Panc1 (cell line): ENCODE results near the gene MAPKBP1. TPM values are rescaled to one million over a fixed set of nuclear protein-coding genes. Genes with fewer than 3 reads are reported as not detected.

Source experiments
- ATAC-seq: fragments of 200-7000 bp; cut with Tn5 transposase; 2 replicates; pipeline ENCODE4 v1.9.1; 2020; ENCODE audit warnings: mild to moderate bottlenecking, moderate library complexity
- BruUV-seq: library from RNA; stranded (reverse); fragments of 400-500 nt; replicated peaks from 2 replicates; lab custom pipeline; 2021; lab: Mats Ljungman, UMichigan
- CTCF ChIA-PET: fragments of 300-600 bp; sonication (Branson Sonifier 250); formaldehyde crosslinking; loops from one replicate; lab custom pipeline; 2022; ENCODE audit warnings: antibody characterized with exemption; lab: Charles Lee
- POLR2A ChIA-PET: fragments of 300-600 bp; sonication (Branson Sonifier 250); formaldehyde crosslinking; loops from one replicate; lab custom pipeline; 2022; ENCODE audit warnings: antibody characterized with exemption; lab: Charles Lee
- DNase-seq: peaks from one replicate; pipeline ENCODE4 v3.0.0-alpha.2; 2010; ENCODE audit warnings: low read depth, low spot score
- H3K27ac ChIP-seq: 2 replicates; pipeline ENCODE4 v1.5.1; 2011; ENCODE audit warnings: mild to moderate bottlenecking, low read length, inconsistent platforms
- H3K27me3 ChIP-seq: fragments of 200-500 bp; sonication (Bioruptor generic); 2 replicates; pipeline ENCODE4 v1.6.0; 2014; ENCODE audit warnings: low read length, inconsistent platforms; ENCODE audit not compliant: control insufficient read depth, insufficient read depth
- H3K36me3 ChIP-seq: fragments of 200-500 bp; sonication (Bioruptor generic); 2 replicates; pipeline ENCODE4 v1.5.1; 2014; ENCODE audit warnings: inconsistent platforms, mild to moderate bottlenecking, low read length, moderate library complexity; ENCODE audit not compliant: control insufficient read depth, insufficient read depth
- H3K4me1 ChIP-seq: 2 replicates; pipeline ENCODE4 v1.5.1; 2011; ENCODE audit warnings: inconsistent platforms, mild to moderate bottlenecking, low read length, moderate library complexity; ENCODE audit not compliant: control insufficient read depth, insufficient read depth
- H3K4me3 ChIP-seq, 2 experiments: 2 replicates each; pipeline ENCODE4 v1.5.1; 2011 to 2012; ENCODE audit warnings: low read depth in 2 of 2, low read length in 2 of 2, mild to moderate bottlenecking in 2 of 2, inconsistent platforms in 1 of 2, moderate library complexity in 1 of 2
- H3K9me3 ChIP-seq: fragments of 200-500 bp; sonication (Bioruptor generic); 2 replicates; pipeline ENCODE4 v1.5.1; 2014; ENCODE audit warnings: low read depth, mild to moderate bottlenecking, inconsistent platforms, low read length, moderate library complexity; ENCODE audit not compliant: control insufficient read depth, insufficient read depth
- CTCF ChIP-seq: fragments of 450-650 bp; IDR thresholded peaks from 2 replicates; pipeline ENCODE4 v1.5.1; 2017; ENCODE audit warnings: mild to moderate bottlenecking
- POLR2AphosphoS5 ChIP-seq: IDR thresholded peaks from 2 replicates; pipeline ENCODE4 v1.6.1; 2012; ENCODE audit warnings: mild to moderate bottlenecking, low read depth, low read length, moderate library complexity
- REST ChIP-seq, 2 experiments: IDR thresholded peaks; 2 replicates each; pipeline ENCODE4 v1.6.1; 2011 to 2012; ENCODE audit warnings: low read depth in 2 of 2, control low read depth in 1 of 2, low read length in 1 of 2, mild to moderate bottlenecking in 1 of 2, moderate library complexity in 1 of 2; ENCODE audit not compliant: insufficient read depth in 1 of 2
- SIN3A ChIP-seq: IDR thresholded peaks from 2 replicates; pipeline ENCODE4 v1.6.1; 2012; ENCODE audit warnings: low read depth, mild to moderate bottlenecking, low read length, moderate library complexity, borderline replicate concordance; ENCODE audit not compliant: insufficient read depth
- TCF7L2 ChIP-seq: IDR thresholded peaks from 2 replicates; pipeline ENCODE4 v1.6.1; 2011; ENCODE audit warnings: mild to moderate bottlenecking, low read depth, low read length, inconsistent platforms
- in situ Hi-C: cut with HindIII; loops from 2 replicates; pipeline ENCODE4 v1.10.0; 2016; ENCODE audit warnings: low sequenced_read_pairs, low pct_unique_long_range_greater_than_20kb
- intact Hi-C: fragments of 100-400 bp; cut with micrococcal nuclease; formaldehyde crosslinking; loops from one replicate; pipeline ENCODE4 v1.10.0; 2022; ENCODE audit not compliant: unreplicated experiment
- total RNA-seq: library from RNA; stranded (reverse); gene quantifications from one replicate; pipeline ENCODE4 v1.2.1, GENCODE V29; 2021; ENCODE audit not compliant: unreplicated experiment

The MAPKBP1 gene
- total RNA-seq, 1 experiment from 2014 or later: 38.4 TPM

GRCh38 chr15:41817781-41818180 is 43.5 kb downstream of the MAPKBP1 start:
- DNase-seq: no peak
- TF ChIP-seq REST (IDR thresholded peaks at IDR 0.05; ENCODE audit: insufficient read depth in 1 of 2, low read depth in 2 of 2, low read length in 1 of 2): no peak
- no peak for TF ChIP-seq TCF7L2
- TF ChIP-seq CTCF: no peak
- TF ChIP-seq SIN3A: no peak
- TF ChIP-seq POLR2AphosphoS5: no peak
- ChIA-PET POLR2A (no interaction called here), CTCF (no interaction called here)
- Histone ChIP-seq H3K27me3 (no peaks in the 10 kb centered on the region), H3K4me1 (no peaks in the 10 kb centered on the region), H3K27ac (no peak overlapping the region), H3K4me3 (no peak overlapping the region), H3K9me3 (no peaks in the 10 kb centered on the region), H3K36me3 (peaks cover 4% of the 10 kb centered on the region; the same call in 1 of the 2 replicates)
- in situ Hi-C loops (no loop called here), intact Hi-C loops (loop anchor here (10.0 kb wide), 1 partner anchor 213 kb away; no protein-coding TSS in a partner anchor)
- no TSS peak for BruUV-seq
- ATAC-seq: no peak

- in situ Hi-C loops: no loop called here
- CTCF ChIA-PET: no interaction called here
Measured at GRCh38 chr15:41819455-41820050, 45.3 kb downstream of the MAPKBP1 start.

More at GRCh38 chr15:41819455-41820050, 45.3 kb downstream of the MAPKBP1 start:
- no peaks in the 10 kb centered on the region for H3K4me1 ChIP-seq
- no peak for ATAC-seq
- no peaks in the 10 kb centered on the region for H3K27me3 ChIP-seq
- intact Hi-C loops: loop anchor here (10.0 kb wide), 1 partner anchor 215 kb away; no protein-coding TSS in a partner anchor
- H3K27ac ChIP-seq: no peak overlapping the region
- POLR2A ChIA-PET: no interaction called here
- no peak for DNase-seq
- no peak overlapping the region for H3K4me3 ChIP-seq
- BruUV-seq: no TSS peak
- TF ChIP-seq CTCF (no peak), SIN3A (no peak), REST (IDR thresholded peaks at IDR 0.05; ENCODE audit: insufficient read depth in 1 of 2, low read depth in 2 of 2, low read length in 1 of 2) (no peak), TCF7L2 (no peak), POLR2AphosphoS5 (no peak)
- H3K36me3 ChIP-seq: peaks cover 4% of the 10 kb centered on the region; the same call in 1 of the 2 replicates
- no peaks in the 10 kb centered on the region for H3K9me3 ChIP-seq
